GM08714 (cell line): ENCODE measurements around the gene SIPA1.
A peak's percentile ranks its signal among the peaks of the same experiment; 100 is the strongest.
"Not testable (repeated sequence)": the region's sequence is repeated elsewhere in the genome, so short reads cannot be mapped to it uniquely, and the experiment has no call there.

Experiments used
- H3K4me3 ChIP-seq: fragments of 200-500 bp; sonication (Bioruptor generic); 2 replicates; pipeline ENCODE4 v1.5.1; 2014; ENCODE audit warnings: mild to moderate bottlenecking, low read length, inconsistent platforms
- ZNF274 ChIP-seq: IDR thresholded peaks from 2 replicates; pipeline ENCODE4 v1.6.1; 2012; ENCODE audit warnings: mild to moderate bottlenecking, low read depth, low read length

The SIPA1 gene

GRCh38 chr11:65650547-65651338, 12.8 kb downstream of the SIPA1 start:
- TF ChIP-seq ZNF274 = no peak
- H3K4me3 ChIP-seq = no peak overlapping the region

GRCh38 chr11:65651339-65651588, 13.4 kb downstream of the SIPA1 start:
- H3K4me3 ChIP-seq = no peak overlapping the region
- TF ChIP-seq ZNF274 = no peak

GRCh38 chr11:65651589-65652510, 13.9 kb downstream of the SIPA1 start:
- TF ChIP-seq ZNF274 = no peak
- peak overlapping the region; percentile 16; the same call in 1 of the 2 replicates for H3K4me3 ChIP-seq

GRCh38 chr11:65652511-65653228, 14.8 kb downstream of the SIPA1 start:
- peak overlapping the region; percentile 57; the same call in 1 of the 2 replicates for H3K4me3 ChIP-seq
- TF ChIP-seq ZNF274 = no peak

GRCh38 chr11:65653229-65654225, 15.6 kb downstream of the SIPA1 start:
- H3K4me3 ChIP-seq = peak overlapping the region; percentile 57; the same call in 1 of the 2 replicates
- TF ChIP-seq ZNF274 = no peak

- no peak for TF ChIP-seq ZNF274
- no peak overlapping the region for H3K4me3 ChIP-seq
These were observed 16.8 kb downstream of the SIPA1 start for GRCh38 chr11:65654375-65655349.

GRCh38 chr11:65655570-65656332, 17.9 kb downstream of the SIPA1 start:
- no peak overlapping the region for H3K4me3 ChIP-seq
- no peak for TF ChIP-seq ZNF274

GRCh38 chr11:65657426-65657825, 19.5 kb downstream of the SIPA1 start:
- TF ChIP-seq ZNF274 = no peak

GRCh38 chr11:65658174-65659021, 20.5 kb downstream of the SIPA1 start:
- TF ChIP-seq ZNF274 = no peak
- H3K4me3 ChIP-seq = no peak overlapping the region

More at GRCh38 chr11:65657426-65657825, 19.5 kb downstream of the SIPA1 start:
- no peak overlapping the region for H3K4me3 ChIP-seq

- H3K4me3 ChIP-seq = no peak overlapping the region
These were observed 22.1 kb downstream of the SIPA1 start for GRCh38 chr11:65660038-65660437.

GRCh38 chr11:65660908-65661307, 23.0 kb downstream of the SIPA1 start:
- not testable (repeated sequence) for H3K4me3 ChIP-seq

More at GRCh38 chr11:65660038-65660437, 22.1 kb downstream of the SIPA1 start:
- no peak for TF ChIP-seq ZNF274
